ENCODE data around the gene NTNG2. TPM values are rescaled to one million over a fixed set of nuclear protein-coding genes. Genes with fewer than 3 reads are reported as not detected.
"Not testable (repeated sequence)": the region's sequence is repeated elsewhere in the genome, so short reads cannot be mapped to it uniquely, and the experiment has no call there.

NTNG2 gene, protein sequence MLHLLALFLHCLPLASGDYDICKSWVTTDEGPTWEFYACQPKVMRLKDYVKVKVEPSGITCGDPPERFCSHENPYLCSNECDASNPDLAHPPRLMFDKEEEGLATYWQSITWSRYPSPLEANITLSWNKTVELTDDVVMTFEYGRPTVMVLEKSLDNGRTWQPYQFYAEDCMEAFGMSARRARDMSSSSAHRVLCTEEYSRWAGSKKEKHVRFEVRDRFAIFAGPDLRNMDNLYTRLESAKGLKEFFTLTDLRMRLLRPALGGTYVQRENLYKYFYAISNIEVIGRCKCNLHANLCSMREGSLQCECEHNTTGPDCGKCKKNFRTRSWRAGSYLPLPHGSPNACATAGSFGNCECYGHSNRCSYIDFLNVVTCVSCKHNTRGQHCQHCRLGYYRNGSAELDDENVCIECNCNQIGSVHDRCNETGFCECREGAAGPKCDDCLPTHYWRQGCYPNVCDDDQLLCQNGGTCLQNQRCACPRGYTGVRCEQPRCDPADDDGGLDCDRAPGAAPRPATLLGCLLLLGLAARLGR
- polyA plus RNA-seq (2013, experiment 1 of 2; ENCODE audit: insufficient read length) = 1.1 TPM
- 1.7 TPM for polyA plus RNA-seq (2013, experiment 2 of 2; ENCODE audit: insufficient read length)

DNA sequence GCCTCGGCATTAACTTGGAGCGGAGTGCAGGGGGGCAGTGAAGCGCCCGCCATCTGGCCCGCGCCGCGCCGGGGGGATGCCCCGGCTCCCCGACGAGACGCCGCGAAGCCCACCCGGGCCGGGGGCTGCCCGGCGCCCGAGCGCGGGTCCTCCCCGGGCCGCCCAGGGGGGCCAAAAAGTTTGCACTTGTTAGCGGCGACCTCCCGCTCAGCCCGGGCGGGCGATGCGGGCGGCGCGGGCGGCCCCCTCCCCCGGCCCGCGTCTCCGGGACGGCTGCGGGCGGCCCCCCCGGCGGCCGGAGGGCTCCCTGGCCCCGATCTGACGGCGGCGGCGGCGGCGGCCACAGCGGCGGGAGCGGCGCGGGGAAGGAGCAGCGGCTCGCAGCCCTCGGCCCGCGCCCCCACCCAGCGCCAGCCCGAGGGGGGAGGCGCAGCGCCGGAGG is at the start of gene NTNG2:
TSS of gene NTNG2 (plus strand) at position 316 of the 442 bp plus-strand sequence. CDS start 4,774 bp downstream, outside the sequence.
- no peak for DNase-seq

DNA sequence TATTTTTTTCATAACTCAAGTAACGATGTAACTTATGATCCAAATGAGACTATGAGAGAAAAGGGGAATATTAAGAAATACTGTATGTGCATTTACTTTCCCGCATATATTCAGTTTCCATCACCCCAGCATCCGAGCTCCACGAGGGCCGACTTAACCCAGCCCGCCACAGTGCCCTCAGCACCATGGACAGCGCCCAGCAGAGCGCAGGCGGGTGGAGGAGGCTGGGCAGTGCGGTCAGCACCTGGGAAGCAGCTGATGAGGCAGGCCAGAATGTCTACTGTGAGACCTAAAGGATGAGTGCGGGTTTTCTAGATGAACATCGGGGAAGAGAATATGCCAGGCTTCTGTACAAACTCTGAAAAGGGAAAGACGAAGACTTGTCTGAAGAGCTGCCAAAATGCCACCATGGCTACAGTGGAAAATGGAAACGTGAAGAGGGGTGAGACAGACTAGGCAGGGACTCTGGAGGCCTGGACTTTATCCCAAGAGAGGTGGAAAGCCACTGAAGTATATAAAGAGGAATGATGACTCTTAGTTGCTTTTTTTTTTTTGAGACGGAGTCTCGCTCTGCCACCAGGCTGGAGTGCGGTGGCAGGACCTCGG is 47.7 kb upstream of the NTNG2 start:
- DNase-seq = peak; percentile 65

DNA sequence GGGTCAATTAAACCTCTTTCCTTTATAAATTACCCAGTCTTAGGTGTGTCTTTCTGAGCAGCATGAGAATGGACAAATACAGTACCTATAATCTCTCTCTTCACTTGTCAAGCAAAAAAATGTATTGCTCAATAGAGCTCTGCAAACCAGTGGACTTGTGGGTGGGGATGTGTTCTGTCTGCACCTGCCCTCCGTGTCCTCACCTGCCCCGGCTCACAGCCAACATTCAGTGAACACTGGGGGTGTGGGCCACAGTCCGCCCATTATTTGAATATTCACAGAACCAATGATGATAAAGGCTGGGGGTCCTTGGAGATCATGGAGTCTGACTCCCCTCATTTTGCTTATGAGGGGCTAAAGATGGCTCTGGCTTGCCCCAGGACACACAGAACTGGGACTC is 45.3 kb upstream of the NTNG2 start:
- DNase-seq = no peak

DNA sequence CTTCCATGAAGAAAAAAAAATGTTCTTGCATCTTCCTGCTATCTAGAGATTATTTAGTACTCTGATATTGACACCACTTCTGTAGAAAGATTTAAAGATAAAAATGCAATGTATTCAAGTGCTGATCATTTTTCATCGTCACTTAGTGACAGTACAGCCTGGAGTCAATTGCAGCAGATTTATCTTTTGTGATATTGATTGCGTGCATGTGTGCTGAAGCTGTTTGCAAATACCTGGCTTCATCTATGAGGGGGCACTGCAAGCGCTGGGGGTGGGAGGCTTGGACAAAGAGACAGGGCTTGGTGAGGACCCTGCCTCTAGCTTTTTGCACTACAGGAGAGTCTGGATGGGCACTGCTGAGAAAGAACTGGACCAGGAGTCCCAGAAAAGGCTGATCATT is 44.2 kb upstream of the NTNG2 start:
- no peak for DNase-seq

DNA sequence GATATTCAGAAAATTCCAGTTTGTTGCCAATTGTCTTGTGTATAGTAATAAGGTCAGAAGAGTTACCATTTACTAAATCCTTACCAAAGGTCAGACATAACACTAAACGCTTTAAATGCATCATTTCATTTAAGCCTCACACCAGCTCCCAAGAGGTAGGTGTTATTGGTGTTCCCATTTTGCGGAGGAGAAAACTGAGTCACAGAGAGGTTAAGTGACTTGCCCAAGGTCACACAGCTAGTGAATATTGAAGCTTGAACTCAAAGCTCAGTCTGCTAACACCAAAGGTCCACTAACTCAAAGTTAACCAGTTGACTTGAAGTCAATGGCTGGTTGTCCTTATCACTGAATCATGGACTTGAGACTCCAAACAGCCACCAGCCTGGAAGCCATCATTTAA is 40.8 kb upstream of the NTNG2 start:
- DNase-seq = no peak

DNA sequence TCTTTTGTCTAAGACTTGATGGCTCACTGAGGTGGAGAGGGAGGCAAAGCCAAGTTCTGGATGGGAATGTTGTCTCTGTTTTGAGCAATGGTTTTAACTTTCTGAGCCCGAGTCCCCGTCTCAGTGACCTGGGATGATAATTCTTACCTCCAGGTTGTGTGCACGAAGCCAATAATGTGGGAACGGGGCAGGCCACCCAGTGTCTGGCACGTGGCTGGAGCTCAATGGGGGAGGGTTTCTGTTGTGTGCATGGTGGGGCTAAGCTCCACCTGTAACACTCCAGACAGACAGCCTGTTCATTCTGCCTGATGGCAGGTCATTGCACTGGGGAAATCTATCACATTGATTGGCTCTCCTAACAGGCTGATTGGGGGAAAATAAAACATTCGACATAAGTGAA is 37.1 kb upstream of the NTNG2 start:
- no peak for DNase-seq

DNA sequence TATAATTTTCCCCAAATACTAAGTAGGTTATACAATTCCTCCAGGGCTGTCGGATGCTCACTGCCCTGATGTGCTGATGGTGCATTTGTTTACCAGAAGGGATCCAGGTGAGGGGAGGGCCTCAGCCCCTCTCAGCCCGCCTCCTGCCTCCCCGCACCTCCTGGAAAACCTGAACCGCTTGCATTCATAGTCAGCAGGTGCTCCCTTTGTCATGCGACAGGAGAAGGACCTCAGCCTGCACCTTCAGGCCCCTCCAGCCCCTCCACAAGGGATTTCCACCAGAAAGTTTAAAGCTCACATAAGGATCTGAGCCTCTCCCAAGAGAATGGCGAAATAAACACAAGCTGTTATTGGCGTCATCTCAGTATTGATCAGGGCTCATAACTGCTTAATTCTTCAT is 36.5 kb upstream of the NTNG2 start:
- DNase-seq = no peak

DNA sequence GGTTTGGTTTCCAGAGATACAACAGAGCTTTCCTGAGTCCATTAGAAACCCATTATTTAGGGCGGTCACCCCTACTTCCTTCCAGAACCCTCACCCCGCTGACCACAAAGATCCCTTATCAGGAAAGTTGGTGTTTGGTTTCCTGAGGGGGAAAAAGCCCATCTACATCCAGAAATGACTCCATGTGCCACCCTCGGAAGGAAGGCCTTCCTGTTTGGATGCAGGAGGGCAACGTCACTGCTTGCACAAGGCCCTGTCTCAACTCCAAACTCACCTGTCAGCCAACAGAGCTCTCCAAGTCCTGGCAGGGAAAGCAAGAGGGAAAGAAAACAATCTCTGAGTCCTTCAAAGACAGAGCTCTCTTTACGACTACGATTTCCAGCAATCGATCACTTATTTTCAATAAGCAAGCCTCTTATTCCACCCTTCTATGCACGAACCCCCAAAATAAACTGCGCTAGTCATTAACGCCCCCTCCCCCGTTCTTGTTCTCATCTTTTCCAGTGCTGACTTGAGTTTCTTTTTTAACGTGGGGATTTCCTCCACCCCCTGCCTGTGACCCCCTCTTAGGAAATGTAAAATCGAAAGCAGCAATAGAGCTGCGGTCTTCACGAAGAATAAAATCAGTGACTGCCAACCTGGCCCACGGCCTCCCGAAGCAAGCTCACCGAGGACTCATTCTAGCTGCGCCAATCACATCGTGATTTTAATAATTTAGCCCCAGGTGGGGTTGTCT is 35.7 kb upstream of the NTNG2 start:
- no peak for DNase-seq

DNA sequence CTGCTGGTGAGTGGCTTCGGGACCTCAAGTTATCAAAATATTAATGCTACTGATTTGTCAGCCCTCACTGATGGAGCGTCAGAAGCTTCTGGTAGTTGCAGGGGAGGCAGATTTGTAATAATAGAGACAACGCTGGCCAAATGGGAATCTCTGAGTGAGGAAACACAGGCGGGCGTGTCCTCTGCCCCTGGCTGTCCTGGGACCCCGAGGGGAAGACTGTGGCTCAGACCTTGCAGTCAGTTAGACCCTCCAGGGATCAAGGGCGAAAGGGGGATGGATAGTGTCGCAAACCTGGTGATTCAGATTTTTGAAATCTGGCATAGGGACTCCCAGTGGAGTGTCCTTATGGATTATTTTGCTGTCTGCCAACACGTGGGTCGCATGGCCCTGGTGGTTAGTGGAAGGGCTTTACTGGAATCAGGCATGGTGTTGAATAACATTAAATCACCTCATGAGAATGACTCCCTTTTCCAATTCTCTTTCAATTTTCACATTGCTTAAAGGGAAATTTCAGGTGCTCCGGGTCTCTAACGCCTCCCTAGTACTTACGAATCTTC is 35.1 kb upstream of the NTNG2 start:
- DNase-seq = no peak

DNA sequence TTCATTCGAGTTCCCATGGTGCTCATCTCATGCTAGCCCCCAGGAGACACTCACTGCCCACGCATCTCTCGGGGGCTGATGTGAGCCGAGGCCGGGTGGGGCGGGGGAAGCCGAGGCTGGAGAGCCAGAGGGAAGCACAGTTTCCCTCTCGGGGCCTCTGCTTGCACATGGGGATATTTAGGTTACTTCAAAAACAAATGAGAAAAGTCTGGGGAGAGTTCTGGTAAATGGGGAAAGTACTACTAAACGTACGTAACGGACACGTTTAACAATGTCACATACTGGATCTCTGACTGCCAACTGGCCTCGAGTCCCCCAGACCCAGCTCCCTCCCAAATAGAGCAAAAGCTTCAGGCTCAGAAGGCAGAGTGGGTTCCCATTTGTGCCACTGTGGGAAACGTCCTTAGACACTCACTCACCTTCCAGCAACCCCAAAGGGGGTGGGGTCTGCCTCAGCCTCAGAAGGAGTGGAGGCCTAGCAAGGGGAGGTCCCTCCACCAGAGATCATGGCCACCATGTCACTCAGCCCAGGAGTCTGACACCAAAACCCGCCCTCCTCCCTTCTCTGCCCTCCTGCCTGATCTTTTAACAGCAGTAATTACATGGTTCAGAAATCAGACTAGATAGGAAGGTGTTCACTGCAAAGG is 33.8 kb upstream of the NTNG2 start:
- DNase-seq = no peak

DNA sequence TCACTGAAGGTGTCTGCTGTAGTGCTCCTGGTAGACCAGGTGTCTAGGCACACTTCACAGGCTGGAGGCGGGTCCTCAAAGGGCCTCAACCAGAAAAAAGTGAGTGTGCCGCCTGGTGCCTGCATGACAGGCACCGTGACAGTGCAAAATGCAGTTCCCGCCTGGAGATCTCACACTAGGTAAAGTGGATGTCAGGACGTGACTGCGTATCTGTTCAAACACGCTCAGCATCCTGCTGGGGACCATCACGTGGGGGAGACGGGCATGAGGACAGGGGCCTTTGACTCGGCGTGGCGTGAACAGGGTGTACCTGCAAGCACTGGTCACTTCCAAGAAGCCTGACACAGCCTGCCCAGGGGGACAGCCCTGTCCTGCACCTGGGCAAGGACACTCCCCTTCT is 32.3 kb upstream of the NTNG2 start:
- no peak for DNase-seq

DNA sequence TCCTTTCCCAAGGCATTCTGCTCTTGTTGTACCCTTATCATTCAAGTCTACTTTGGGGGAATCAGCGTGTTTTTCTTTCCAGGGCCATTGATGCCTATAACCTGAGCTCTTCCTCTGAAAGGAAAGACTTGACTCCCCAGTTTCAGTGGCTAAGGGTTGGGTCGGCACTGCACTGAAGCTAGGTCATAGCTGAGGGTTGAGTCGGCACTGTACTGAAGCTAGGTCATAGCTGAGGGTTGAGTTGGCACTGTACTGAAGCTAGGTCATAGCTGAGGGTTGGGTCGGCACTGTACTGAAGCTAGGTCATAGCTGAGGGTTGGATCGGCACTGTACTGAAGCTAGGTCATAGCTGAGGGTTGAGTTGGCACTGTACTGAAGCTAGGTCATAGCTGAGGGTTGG is 27.8 kb upstream of the NTNG2 start:
- not testable (repeated sequence) for DNase-seq

DNA sequence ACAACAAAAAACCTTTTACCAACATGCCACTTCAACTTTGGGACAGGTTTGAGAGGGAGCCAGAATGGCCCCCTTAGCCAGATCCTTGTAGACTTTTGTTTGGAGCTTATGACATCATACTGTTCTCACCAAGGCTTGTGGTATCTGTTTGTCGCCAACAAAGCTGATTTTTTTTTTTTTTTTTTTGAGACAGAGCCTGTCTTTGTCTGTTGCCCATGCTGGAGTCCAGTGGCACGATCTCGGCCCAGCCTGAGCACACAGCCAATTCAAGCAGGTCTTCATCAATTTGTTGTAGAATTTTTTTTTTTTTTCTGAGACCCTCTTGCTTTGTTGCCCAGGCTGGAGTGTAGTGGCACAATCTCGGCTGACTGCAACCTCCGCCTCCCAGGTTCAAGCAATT is 26.4 kb upstream of the NTNG2 start:
- DNase-seq = no peak

DNA sequence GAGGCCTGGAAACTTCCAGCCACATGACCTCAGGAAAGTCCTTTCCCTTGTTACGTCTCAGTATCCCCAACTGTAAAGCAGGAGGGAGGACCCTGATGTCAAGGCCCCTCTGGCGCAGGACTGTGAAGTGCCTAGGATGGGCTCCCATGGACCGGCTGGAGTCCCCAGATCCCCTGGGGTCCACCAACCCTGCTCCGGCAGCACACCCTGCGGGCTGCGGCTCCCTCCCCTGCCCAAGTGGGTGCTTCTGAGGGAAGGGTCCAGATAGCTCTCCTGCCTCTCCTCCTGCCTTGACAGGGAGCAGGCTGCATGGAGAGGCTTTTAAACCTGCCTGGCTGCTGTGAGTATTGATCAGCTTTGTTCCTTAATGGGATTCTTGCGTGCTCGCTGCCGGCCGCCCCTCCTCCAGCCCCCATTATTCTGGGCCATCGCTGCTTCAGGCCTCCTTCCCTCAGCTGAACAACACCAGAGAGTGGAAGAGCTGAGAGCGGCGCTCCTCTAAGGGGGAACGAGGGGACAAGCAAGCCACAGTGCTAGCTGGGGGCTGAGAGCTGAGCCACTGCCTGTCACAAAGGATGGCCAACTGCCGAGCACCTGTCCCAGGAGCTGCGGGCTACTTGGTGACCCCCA is 25.6 kb upstream of the NTNG2 start:
- DNase-seq = no peak

DNA sequence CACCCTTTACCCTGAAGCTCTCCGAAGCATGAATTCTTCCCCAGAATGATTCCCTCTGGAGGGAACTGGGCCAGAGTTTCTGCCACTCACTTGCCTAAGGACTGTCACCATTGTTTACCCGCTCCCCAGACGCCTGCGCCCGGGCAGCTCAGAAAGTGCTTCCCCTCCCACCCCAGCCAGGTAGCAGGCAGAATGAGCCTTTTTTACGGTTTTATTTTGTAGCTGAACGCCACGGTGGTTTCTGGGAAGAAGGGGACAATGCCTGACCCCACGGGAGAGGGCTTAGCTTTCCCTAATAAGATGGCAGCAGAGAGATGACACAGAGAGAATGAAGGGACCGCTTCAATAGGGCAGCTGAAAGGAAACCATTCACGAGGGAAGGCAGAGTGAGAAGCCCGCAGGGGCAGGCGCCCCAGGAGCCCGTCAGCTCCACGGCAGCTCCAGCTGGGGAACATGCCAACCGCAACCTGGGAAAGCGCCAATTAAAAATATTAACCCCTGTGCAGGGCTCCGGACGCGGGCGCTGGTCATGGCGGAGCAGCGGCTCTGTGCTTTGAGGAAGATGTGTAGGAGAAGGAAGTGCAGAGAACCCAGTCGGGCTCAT is 20.4 kb upstream of the NTNG2 start:
- peak; percentile 4 for DNase-seq

DNA sequence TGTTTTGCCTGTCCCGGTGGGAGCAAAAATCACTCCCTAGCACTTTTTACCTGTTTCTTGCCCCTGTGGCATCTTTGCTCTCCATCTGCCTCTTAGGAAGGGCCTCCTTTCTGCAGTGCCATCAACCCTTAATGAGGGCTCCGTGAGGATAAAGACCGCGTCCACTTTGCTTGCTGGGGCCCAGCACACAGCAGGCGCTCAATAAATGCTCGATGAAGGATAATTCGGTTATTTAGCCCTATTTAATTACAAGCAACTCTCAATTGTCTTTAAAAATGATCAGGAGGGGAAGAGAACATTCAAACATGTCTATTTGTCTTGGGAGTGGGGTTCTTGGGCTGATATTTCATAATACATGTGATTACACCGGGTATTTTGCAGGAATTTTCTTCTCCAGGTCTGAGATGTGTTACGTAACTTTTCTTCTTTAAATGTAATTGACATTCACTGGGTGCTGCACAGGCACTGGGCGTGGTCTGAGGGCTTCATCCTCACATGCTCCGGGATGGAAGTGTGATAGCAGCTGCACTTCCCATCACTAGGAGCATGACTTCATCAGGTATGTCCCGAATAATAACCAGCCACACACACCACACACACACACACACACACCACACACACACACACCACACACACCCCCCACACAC is 19.8 kb upstream of the NTNG2 start:
- DNase-seq = no peak

DNA sequence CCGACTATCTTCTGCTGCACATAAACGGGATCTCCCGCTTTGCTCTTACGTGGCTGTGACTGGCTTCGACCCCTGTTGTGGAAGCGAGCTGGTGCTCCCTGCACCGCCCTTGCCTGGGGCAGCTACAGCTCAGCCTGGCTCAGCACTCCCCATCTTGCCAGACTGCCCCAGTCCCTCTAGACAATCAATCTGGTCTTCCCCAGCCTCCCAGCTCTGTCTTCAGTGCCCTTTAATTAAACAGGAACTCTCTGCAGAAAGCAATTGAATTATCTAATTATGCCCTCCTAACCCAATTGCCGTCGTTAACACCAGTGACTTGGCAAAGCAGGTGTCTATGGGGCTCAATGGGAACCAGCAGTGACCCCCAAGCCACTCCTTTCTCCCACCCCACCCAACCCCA is 18.9 kb upstream of the NTNG2 start:
- no peak for DNase-seq

DNA sequence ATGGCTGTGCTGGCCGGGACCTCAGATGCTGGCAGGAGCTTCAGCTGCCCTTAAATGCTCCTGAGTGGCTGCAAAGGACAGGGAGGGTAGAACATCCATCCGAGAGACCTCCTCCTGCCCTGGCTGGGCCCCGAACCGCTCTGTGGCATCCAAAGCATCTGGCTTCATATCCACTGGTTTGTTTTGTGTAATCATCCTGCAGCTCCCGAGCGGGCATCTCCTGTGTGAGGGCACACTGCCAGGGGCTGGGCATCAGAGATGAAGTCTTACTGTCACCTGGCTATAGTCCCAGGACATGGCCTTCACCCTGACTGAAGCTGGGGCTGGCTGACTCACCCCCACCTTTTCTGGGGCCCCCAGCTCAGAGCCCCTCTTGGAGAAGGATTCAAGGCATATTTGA is 18.5 kb upstream of the NTNG2 start:
- no peak for DNase-seq

DNA sequence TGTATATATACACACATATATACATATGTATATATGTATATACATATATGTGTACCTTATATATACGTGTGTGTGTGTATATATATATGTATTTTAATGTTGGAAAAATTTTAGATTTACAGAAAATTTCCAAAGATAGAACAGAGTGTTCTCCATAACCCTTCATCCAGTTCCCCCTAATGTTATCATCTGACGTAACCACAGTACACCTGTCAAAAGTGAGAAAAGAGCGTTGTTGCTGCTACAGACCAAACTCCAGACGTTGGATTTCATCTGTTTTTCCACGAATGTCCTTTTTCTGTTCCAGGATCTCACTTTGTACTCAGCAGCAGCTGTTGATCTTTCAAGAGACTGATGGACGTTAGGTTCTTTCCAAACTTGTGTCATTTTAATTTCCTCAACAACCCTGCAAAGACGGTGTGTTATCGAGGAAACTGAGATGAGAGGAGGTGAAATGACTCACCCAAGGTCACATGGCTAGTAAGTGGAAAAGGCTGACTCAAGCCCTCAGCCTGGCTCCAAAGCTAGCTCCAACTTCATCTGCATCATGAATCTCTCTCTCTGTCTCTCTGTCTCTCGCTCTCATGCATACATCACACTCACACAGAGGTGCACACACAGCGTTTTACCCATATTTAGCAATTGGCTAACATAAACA is 17.0 kb upstream of the NTNG2 start:
- DNase-seq = no peak

DNA sequence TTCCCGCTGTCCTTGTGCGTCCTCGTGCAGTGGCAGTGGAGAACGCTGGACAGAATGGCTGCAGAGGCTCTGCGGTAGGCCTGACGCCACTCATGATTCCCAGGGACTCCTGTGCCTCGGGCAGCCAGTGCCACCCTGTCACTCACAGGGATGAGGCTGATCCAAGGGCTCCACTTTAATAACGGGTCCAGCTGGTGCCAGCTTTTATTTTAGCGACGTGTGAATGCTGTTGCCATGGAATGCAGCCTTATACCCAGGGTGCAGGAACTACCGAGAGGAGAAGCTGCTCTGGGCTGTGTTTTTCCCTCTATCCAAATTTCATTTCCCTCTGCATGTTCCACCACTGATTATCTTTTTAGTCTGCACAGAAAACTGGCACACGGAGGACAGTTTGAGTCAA is 15.8 kb upstream of the NTNG2 start:
- DNase-seq = no peak
